ENCODE measurements around the gene NPEPL1.

- TF ChIP-seq CTCF (IDR thresholded peaks at IDR 0.05) (no peak), POLR2AphosphoS5 (IDR thresholded peaks at IDR 0.05) (no peak), POLR2A (IDR thresholded peaks at IDR 0.05) (no peak), EP300 (IDR thresholded peaks at IDR 0.05) (no peak)
Measured at GRCh38 chr20:58661598-58662473, 30.8 kb upstream of the NPEPL1 start.
